Body of pancreas (tissue), 4 donors: Measurements from ENCODE around the gene C2orf42.

Experiments used
- POLR2A ChIP-seq, 3 donors: fragments of 450-650 bp; IDR thresholded peaks; one replicate each; pipeline ENCODE4 v1.6.1; 2016; ENCODE audit warnings: antibody characterized with exemption in 3 of 3, mild to moderate bottlenecking in 2 of 3
- TF ChIP-seq, protein P1 (sequence below), 7 experiments: fragments of 450-650 bp in 4 of 7; fragments of 200-600 bp in 3 of 7; sonication (generic) in 3 of 7; IDR thresholded peaks; one replicate each; pipeline ENCODE4 v1.5.1; 2016 to 2019; ENCODE audit warnings: antibody characterized with exemption in 7 of 7

DNA sequence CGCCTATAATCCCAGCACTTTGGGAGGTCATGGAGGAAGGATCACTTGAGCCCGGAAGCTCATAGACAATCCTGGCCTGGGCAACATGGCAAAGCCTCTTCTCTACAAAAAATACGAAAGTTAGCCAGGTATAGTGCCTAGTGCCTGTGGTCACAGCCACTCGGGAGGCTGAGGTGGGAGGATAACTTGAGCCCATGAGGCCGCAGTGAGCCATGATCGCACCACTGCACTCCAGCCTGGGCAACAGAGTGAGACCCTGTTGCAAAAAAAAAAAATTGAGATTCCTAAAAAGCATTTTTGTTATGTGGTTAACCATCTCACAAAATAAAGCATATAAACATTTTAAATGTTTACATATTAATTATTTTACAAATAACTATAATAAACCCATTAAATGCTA lies 89.6 kb downstream of the C2orf42 start:
- TF ChIP-seq, protein P1, sequence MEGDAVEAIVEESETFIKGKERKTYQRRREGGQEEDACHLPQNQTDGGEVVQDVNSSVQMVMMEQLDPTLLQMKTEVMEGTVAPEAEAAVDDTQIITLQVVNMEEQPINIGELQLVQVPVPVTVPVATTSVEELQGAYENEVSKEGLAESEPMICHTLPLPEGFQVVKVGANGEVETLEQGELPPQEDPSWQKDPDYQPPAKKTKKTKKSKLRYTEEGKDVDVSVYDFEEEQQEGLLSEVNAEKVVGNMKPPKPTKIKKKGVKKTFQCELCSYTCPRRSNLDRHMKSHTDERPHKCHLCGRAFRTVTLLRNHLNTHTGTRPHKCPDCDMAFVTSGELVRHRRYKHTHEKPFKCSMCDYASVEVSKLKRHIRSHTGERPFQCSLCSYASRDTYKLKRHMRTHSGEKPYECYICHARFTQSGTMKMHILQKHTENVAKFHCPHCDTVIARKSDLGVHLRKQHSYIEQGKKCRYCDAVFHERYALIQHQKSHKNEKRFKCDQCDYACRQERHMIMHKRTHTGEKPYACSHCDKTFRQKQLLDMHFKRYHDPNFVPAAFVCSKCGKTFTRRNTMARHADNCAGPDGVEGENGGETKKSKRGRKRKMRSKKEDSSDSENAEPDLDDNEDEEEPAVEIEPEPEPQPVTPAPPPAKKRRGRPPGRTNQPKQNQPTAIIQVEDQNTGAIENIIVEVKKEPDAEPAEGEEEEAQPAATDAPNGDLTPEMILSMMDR (IDR thresholded peaks at IDR 0.05), result no peak
- TF ChIP-seq POLR2A (IDR thresholded peaks at IDR 0.05), result no peak
